Pericardium fibroblast (primary cell): Measurements from ENCODE around the gene GALNT4. TPM values are rescaled to one million over a fixed set of nuclear protein-coding genes. Genes with fewer than 3 reads are reported as not detected.

Experiments used
- total RNA-seq: library from RNA; depleted of rRNA; stranded (reverse); fragments of >200 nt; gene quantifications from 2 replicates; pipeline ENCODE4 v1.2.3, GENCODE V29; 2015

GALNT4 gene
- 5.9 and 6.1 TPM in 2 replicates for total RNA-seq

DNA sequence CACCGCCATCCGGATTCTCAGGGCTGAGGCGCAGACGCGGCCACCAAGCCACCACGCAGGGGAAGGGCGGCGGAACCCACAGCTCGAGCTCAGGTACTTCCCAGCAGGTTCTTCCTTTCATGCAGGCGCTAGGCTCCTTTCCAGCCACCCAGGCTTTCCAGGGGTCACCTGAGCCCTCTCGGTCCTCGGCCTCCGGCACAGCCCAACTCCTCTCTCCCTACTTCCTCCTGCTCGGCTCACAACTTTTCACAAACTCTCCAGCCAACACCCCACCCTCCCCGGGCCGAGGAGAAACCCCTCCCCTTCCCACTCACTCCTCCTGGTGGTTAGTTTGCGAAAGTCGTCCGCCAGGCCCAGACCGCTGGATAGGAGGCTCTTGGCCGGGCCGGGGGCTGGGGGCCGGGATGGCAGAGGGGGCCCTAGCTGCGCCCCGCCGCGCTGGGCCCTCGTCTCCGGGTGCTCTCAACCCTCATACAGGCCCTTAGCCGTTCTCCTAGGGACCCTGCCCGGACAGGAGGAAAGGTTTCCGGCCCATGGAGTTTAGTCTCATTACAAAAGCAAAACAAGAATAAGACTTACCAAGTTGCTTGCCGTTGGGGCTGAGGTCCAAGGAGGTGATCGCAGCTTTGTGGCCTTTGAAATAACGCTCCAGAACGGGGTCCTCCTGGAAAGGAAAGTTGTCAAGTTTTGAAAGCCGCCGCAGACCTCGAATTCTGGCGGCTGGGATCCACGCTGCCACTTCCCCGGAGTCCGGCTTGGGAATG, at the start of gene GALNT4:
TSS of gene GALNT4 (minus strand) at position 256 of the 764 bp plus-strand sequence. CDS start at position 9, 247 bp downstream.

GRCh38 chr12:89525824-89526770, 1.5 kb upstream of the GALNT4 start, which contains the start of gene POC1B:
Gene POC1B (minus strand): TSS chr12:89526047. CDS start chr12:89525895, 152 bp downstream.

Other genes with a start within 250 kb of the GALNT4 start
- gene DUSP6, start 172.3 kb downstream of the GALNT4 start, total RNA-seq: 23.7 and 46.2 TPM in 2 replicates
- gene POC1B, start 1.3 kb upstream of the GALNT4 start, total RNA-seq: 9.9 and 27.0 TPM in 2 replicates
- 33.7 and 58.8 TPM in 2 replicates for gene ATP2B1, start 184.0 kb upstream of the GALNT4 start, total RNA-seq